Colonic mucosa (tissue), 4 donors: ENCODE data around the gene TUBA1C. TPM values are rescaled to one million over a fixed set of nuclear protein-coding genes. Genes with fewer than 3 reads are reported as not detected.

ENCODE experiments used
- DNase-seq: peaks from one replicate; pipeline ENCODE4 v3.0.0-alpha.2; 2020
- H3K27ac ChIP-seq: fragments of 200-600 bp; one replicate; pipeline ENCODE4 v1.8.0; 2021
- H3K27me3 ChIP-seq: fragments of 200-600 bp; one replicate; pipeline ENCODE4 v1.8.0; 2021
- H3K36me3 ChIP-seq: fragments of 200-600 bp; one replicate; pipeline ENCODE4 v1.8.0; 2021
- H3K4me1 ChIP-seq: fragments of 200-600 bp; one replicate; pipeline ENCODE4 v1.8.0; 2021; ENCODE audit warnings: mild to moderate bottlenecking
- H3K4me3 ChIP-seq: fragments of 200-600 bp; one replicate; pipeline ENCODE4 v1.8.0; 2021
- H3K9ac ChIP-seq, 2 donors: one replicate each; pipeline ENCODE4 v1.7.0; 2013; ENCODE audit warnings: control low read depth in 2 of 2, low read depth in 2 of 2, low read length in 2 of 2
- H3K9me3 ChIP-seq: fragments of 200-600 bp; one replicate; pipeline ENCODE4 v1.8.0; 2021
- CTCF ChIP-seq: fragments of 200-600 bp; IDR thresholded peaks from one replicate; pipeline ENCODE4 v1.8.0; 2022; ENCODE audit warnings: antibody characterized with exemption, mild to moderate bottlenecking
- intact Hi-C: fragments of 100-400 bp; cut with DNase I; formaldehyde crosslinking; loops from one replicate; pipeline ENCODE4 v1.14.1; 2022
- total RNA-seq, 2 donors: library from RNA; stranded (reverse); fragmentation: NEBNext Ultra II Directional in 1 of 2; extraction: Animal tissue kit (Norgen Biotek cat#: 25700) in 1 of 2; gene quantifications; one replicate each; pipeline ENCODE4 v1.2.1, GENCODE V29; 2021
- donor health status: healthy.
- donor health status: DM: no; HTN: no; CAD: no.
- donor health status: DM: no; HTN: no; CAD: no.

Gene TUBA1C
- total RNA-seq, 2 donors from 2014 or later: 183 to 368 TPM

- Histone ChIP-seq H3K4me3 (peak overlapping the region; percentile 50), H3K9me3 (no peaks in the 10 kb centered on the region), H3K4me1 (peaks cover 5% of the 10 kb centered on the region), H3K27me3 (no peaks in the 10 kb centered on the region), H3K36me3 (no peaks in the 10 kb centered on the region), H3K27ac (no peak overlapping the region), H3K9ac (peak overlapping the region in 1 of 2 donors; percentile 0)
- TF ChIP-seq CTCF: no peak
- intact Hi-C loops: no loop called here
- DNase-seq: no peak
Measured at GRCh38 chr12:49322367-49322707, 57.5 kb downstream of the TUBA1C start.

GRCh38 chr12:49322708-49323523 is 58.0 kb downstream of the TUBA1C start, which contains the start of gene TROAP:
Gene TROAP, plus strand, starts transcription at chr12:49323255. Its CDS starts 354 bp downstream, at chr12:49323609.
- no peaks in the 10 kb centered on the region for H3K9me3 ChIP-seq
- H3K27ac ChIP-seq: no peak within 1 kb of the TSS
- H3K9ac ChIP-seq: peak within 1 kb of the TSS; percentile 54 to 74
- no peaks in the 10 kb centered on the region for H3K36me3 ChIP-seq
- peak within 1 kb of the TSS; percentile 50 for H3K4me3 ChIP-seq
- peaks cover 5% of the 10 kb centered on the region for H3K4me1 ChIP-seq
- intact Hi-C loops: no loop called here
- no peaks in the 10 kb centered on the region for H3K27me3 ChIP-seq
- TF ChIP-seq CTCF: no peak
- DNase-seq: peak; percentile 98

GRCh38 chr12:49323524-49324097 is 58.7 kb downstream of the TUBA1C start:
- DNase-seq: no peak
- H3K9ac ChIP-seq: peak overlapping the region; percentile 44 to 54

More at GRCh38 chr12:49323524-49324097, 58.7 kb downstream of the TUBA1C start:
- Histone ChIP-seq H3K4me1 (peaks cover 5% of the 10 kb centered on the region), H3K27ac (no peak overlapping the region), H3K36me3 (no peaks in the 10 kb centered on the region), H3K4me3 (peak overlapping the region; percentile 50), H3K9me3 (no peaks in the 10 kb centered on the region), H3K27me3 (no peaks in the 10 kb centered on the region)
- intact Hi-C loops: no loop called here
- no peak for TF ChIP-seq CTCF

Other genes starting within 250 kb of the TUBA1C start
- 10 to 100 TPM; 49.5 to 54.8 TPM for gene PRKAG1, start 246.3 kb upstream of the TUBA1C start, total RNA-seq
- gene KMT2D, start 204.3 kb upstream of the TUBA1C start, total RNA-seq: 10 to 100 TPM; 50.2 to 87.5 TPM
- under 1 TPM; 0.27 to 0.32 TPM for gene RHEBL1, start 195.1 kb upstream of the TUBA1C start, total RNA-seq
- under 1 TPM; 0.29 to 0.52 TPM for gene DHH, start 170.3 kb upstream of the TUBA1C start, total RNA-seq
- 10 to 100 TPM; 36.9 to 38.2 TPM for gene LMBR1L, start 154.2 kb upstream of the TUBA1C start, total RNA-seq
- 1,000 to 10,000 TPM in 1 of 2 donors, 100 to 1,000 TPM in 1; 445 to 1,717 TPM for gene TUBA1B, start 133.7 kb upstream of the TUBA1C start, total RNA-seq
- 10 to 100 TPM; 16.9 to 70.3 TPM for gene TUBA1A, start 76.0 kb upstream of the TUBA1C start, total RNA-seq
- 10 to 100 TPM in 1 of 2 donors, 1 to 10 TPM in 1; 3.9 to 21.9 TPM for gene PRPH, start 30.1 kb downstream of the TUBA1C start, total RNA-seq
- 10 to 100 TPM; 11.8 to 51.8 TPM for gene TROAP, start 58.2 kb downstream of the TUBA1C start, total RNA-seq
- not detected for gene C1QL4, start 72.1 kb downstream of the TUBA1C start, total RNA-seq
- 10 to 100 TPM; 29.0 to 34.2 TPM for gene DNAJC22, start 81.8 kb downstream of the TUBA1C start, total RNA-seq
- gene SPATS2, start 102.4 kb downstream of the TUBA1C start, total RNA-seq: 10 to 100 TPM; 17.2 to 21.9 TPM